H1 (cell line): ENCODE results near the gene CHRNA5.

Source experiments
- CHD2 ChIP-seq: IDR thresholded peaks from 2 replicates; pipeline ENCODE4 v1.6.1; 2012; ENCODE audit warnings: low read length, improper control_type of control experiment
- CTCF ChIP-seq, 3 experiments: IDR thresholded peaks; 1 replicate in 2 of 3; 2 replicates in 1 of 3; pipeline versions ENCODE4 v1.5.1 to v1.6.1; 2011; ENCODE audit warnings: low read length in 3 of 3, mild to moderate bottlenecking in 3 of 3, inconsistent platforms in 2 of 3, low read depth in 1 of 3, moderate library complexity in 1 of 3; ENCODE audit not compliant: insufficient read depth in 1 of 3; ENCODE audit errors: control extremely low read depth in 1 of 3
- EGR1 ChIP-seq: IDR thresholded peaks from 2 replicates; pipeline ENCODE4 v1.6.1; 2011; ENCODE audit warnings: low read depth, low read length, borderline replicate concordance
- EP300 ChIP-seq, 2 experiments: IDR thresholded peaks; 1 replicate in 1 of 2; 2 replicates in 1 of 2; pipeline ENCODE4 v1.6.1; 2011 to 2012; ENCODE audit warnings: low read depth in 2 of 2, low read length in 2 of 2, mild to moderate bottlenecking in 2 of 2, borderline replicate concordance in 1 of 2, inconsistent platforms in 1 of 2, moderate library complexity in 1 of 2
- JUN ChIP-seq: IDR thresholded peaks from 2 replicates; pipeline ENCODE4 v1.6.1; 2011; ENCODE audit warnings: low read depth, mild to moderate bottlenecking, improper control_type of control experiment, low read length
- POLR2AphosphoS5 ChIP-seq: IDR thresholded peaks from 2 replicates; pipeline ENCODE4 v1.6.1; 2011; ENCODE audit warnings: low read depth, low read length
- SIRT6 ChIP-seq: IDR thresholded peaks from one replicate; pipeline ENCODE4 v1.7.1; 2012; ENCODE audit warnings: low read length, inconsistent platforms
- TCF12 ChIP-seq: IDR thresholded peaks from 2 replicates; pipeline ENCODE4 v1.6.1; 2011; ENCODE audit warnings: low read depth, mild to moderate bottlenecking, low read length
- USF2 ChIP-seq: IDR thresholded peaks from 2 replicates; pipeline ENCODE4 v1.6.1; 2011; ENCODE audit warnings: low read length, improper control_type of control experiment

GRCh38 chr15:78563092-78563491 lies 2.2 kb upstream of the CHRNA5 start:
- TF ChIP-seq CTCF (IDR thresholded peaks at IDR 0.05; ENCODE audit: control extremely low read depth in 1 of 3, insufficient read depth in 1 of 3, low read depth in 1 of 3, low read length in 3 of 3) (no peak), CHD2 (no peak), TCF12 (no peak), SIRT6 (no peak), EGR1 (no peak), POLR2AphosphoS5 (no peak), EP300 (IDR thresholded peaks at IDR 0.05; ENCODE audit: borderline replicate concordance in 1 of 2, low read depth in 2 of 2, low read length in 2 of 2) (no peak), USF2 (no peak), JUN (no peak)
